K562 (cell line): Measurements from ENCODE around the gene KRT4.

ENCODE experiments used
- MEF2A ChIP-seq: IDR thresholded peaks from 2 replicates; pipeline ENCODE4 v1.6.1; 2011; ENCODE audit warnings: low read depth, mild to moderate bottlenecking, low read length, moderate library complexity; ENCODE audit not compliant: control insufficient read depth
- RERE ChIP-seq: sonication (generic); formaldehyde crosslinking; IDR thresholded peaks from 2 replicates; pipeline ENCODE4 v1.8.0; 2023; ENCODE audit warnings: missing genetic modification reagents, mild to moderate bottlenecking, borderline replicate concordance
- TAF7 ChIP-seq: fragments of 450-650 bp; IDR thresholded peaks from 2 replicates; pipeline ENCODE4 v1.6.1; 2016; ENCODE audit warnings: missing genetic modification characterization, missing compliant biosample characterization

- TF ChIP-seq TAF7 (tag) = no peak
- no peak for TF ChIP-seq MEF2A
- no peak for TF ChIP-seq RERE (CRISPR knock-in tag)
These were observed 53.3 kb downstream of the KRT4 start for GRCh38 chr12:52760623-52761022.
